ENCODE measurements around the gene VPREB3.
A peak's percentile ranks its signal among the peaks of the same experiment; 100 is the strongest.

Gene VPREB3

GRCh38 chr22:23722724-23723123, 31.5 kb downstream of the VPREB3 start:
- DNase-seq, result no peak

- no peak for DNase-seq
These were observed 32.1 kb downstream of the VPREB3 start for GRCh38 chr22:23722160-23722559.

- no peak for DNase-seq
These were observed 33.4 kb downstream of the VPREB3 start for GRCh38 chr22:23720855-23721254.

GRCh38 chr22:23718371-23719165, 35.7 kb downstream of the VPREB3 start:
- DNase-seq, result no peak

- DNase-seq, result peak; percentile 83 to 89
These were observed 37.1 kb downstream of the VPREB3 start for GRCh38 chr22:23716811-23717801.

GRCh38 chr22:23715806-23716375, 38.3 kb downstream of the VPREB3 start:
- peak; percentile 44 to 62 for DNase-seq

- DNase-seq, result peak in 1 of 2 donors; percentile 10
These were observed 39.3 kb downstream of the VPREB3 start for GRCh38 chr22:23714596-23715578.

- no peak for DNase-seq
These were observed 40.3 kb downstream of the VPREB3 start for GRCh38 chr22:23713696-23714595.

GRCh38 chr22:23712256-23712655, 42.0 kb downstream of the VPREB3 start:
- peak in 1 of 2 donors; percentile 6 for DNase-seq

- DNase-seq, result no peak
These were observed 45.1 kb downstream of the VPREB3 start for GRCh38 chr22:23709107-23709506.

- DNase-seq, result no peak
These were observed 46.0 kb downstream of the VPREB3 start for GRCh38 chr22:23708270-23708669.

GRCh38 chr22:23705358-23705757, 48.9 kb downstream of the VPREB3 start:
- DNase-seq, result no peak

- no peak for DNase-seq
These were observed 49.4 kb downstream of the VPREB3 start for GRCh38 chr22:23704829-23705228.

- no peak for DNase-seq
These were observed 50.2 kb downstream of the VPREB3 start for GRCh38 chr22:23704062-23704461.

Measured in inflammatory macrophage (primary cell).